CD4-positive, alpha-beta T cell treated with Interleukin-6 at 100 ng/mL for 8 hours (primary cell): ENCODE measurements around the gene RAPGEF6.
A peak's percentile ranks its signal among the peaks of the same experiment; 100 is the strongest.
"Not testable (repeated sequence)": the region's sequence is repeated elsewhere in the genome, so short reads cannot be mapped to it uniquely, and the experiment has no call there.

Experiments used
- DNase-seq: peaks from one replicate; pipeline ENCODE4 v3.0.0-alpha.2; 2020; ENCODE audit warnings: mixed read lengths, low spot score

The RAPGEF6 gene

GRCh38 chr5:131640043-131640856 lies 5.2 kb upstream of the RAPGEF6 start:
- peak; percentile 37 for DNase-seq

GRCh38 chr5:131639148-131639547 lies 4.1 kb upstream of the RAPGEF6 start:
- DNase-seq = no peak

DNA sequence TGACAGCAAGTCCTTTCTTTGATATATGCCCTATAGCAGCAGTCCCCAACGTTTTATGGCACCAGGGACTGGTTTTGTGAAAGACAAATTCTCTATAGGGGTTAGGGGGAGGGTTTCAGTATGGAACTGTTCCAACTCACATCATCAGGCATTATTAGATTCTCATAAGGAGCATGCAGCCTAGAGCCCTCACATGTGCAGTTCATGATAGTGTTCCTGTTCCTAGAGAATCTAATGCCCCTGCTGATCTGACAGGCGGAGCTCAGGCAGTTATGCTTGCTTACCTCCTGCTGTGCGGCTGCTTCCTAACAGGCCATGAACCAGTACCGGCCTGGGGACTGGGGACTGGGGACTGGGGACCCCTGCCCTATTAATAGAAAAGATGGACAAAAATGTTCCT lies 2.7 kb upstream of the RAPGEF6 start:
- no peak for DNase-seq

GRCh38 chr5:131635684-131636572 lies 899 bp upstream of the RAPGEF6 start:
- no peak for DNase-seq

DNA sequence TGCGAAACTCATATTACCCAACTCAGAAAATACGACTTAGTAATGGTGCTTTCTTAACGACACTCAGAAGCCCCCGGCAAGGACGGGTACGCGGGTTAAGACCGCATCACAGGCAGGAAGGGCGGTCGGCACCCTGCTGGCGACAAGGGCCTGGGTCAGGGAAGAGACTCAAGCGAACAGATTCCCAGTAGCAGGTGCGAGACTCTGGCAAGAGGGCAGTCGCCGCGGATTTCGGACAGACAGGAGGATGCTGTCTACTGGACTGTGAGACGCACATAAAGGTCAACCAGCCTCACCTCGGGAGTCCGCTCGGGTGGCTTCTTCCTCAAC lies 398 bp downstream of the RAPGEF6 start:
- peak; percentile 59 for DNase-seq

GRCh38 chr5:131634238-131634637 lies 791 bp downstream of the RAPGEF6 start:
- no peak for DNase-seq

- no peak for DNase-seq
Measured at GRCh38 chr5:131633830-131634229, 1.2 kb downstream of the RAPGEF6 start.

DNA sequence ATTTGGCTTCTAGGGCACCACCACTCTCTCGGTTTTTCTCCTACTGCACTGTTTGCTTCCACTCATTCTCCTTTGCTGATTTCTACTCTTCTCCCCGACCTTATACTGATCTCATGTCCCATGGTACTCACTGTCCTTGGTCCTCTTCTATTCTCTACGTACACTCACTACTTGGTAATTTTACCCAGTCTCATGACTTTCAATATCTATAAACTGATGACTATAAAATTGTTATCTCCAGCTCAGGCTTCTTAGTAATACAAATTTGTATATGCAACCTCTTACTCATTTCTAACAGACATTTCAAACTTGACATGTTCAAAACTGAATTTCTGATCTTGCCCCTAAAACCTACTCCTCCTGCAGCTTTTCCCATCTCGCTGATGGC lies 4.1 kb downstream of the RAPGEF6 start:
- DNase-seq = no peak

- no peak for DNase-seq
Measured at GRCh38 chr5:131630208-131630962, 4.6 kb downstream of the RAPGEF6 start.

- DNase-seq = no peak
Measured at GRCh38 chr5:131628990-131629389, 6.0 kb downstream of the RAPGEF6 start.

- no peak for DNase-seq
Measured at GRCh38 chr5:131627207-131627865, 7.7 kb downstream of the RAPGEF6 start.

DNA sequence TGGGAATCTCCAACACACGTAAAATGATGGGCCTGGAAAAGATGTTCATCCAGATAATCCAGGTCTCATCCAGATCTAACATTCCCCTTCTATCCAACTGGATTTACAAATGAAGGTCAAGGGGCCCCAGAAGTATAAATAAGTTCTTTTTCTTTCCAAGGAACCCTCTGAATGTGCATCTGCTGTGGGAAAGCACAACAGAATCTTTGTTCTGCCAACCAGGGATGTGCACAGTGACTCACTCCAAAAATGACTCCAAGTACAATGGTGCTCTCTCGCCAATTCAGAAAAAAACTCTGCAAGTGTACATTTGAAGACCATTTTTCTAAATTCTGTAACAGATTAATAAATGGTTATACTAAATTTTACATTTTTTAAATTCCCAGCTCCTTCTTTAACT lies 12.4 kb downstream of the RAPGEF6 start:
- no peak for DNase-seq

DNA sequence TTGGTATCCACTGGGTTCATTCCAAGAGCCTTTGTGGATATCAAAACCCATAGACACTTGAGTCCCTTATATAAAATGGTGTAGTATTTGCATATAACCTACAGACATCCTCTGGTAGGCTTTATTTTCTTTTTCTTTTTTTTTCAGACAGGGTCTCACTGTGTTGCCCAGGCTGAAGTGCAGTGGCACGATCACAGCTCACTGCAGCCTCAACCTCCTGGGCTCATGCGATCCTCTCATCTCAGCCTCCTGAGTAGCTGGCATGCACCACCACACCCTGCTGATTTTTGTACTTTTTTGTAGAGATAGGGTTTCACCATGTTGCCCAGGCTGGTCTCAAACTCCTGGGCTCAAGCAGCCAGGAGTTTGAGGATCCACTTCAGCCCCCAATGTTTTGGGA lies 13.9 kb downstream of the RAPGEF6 start:
- DNase-seq = not testable (repeated sequence)

DNA sequence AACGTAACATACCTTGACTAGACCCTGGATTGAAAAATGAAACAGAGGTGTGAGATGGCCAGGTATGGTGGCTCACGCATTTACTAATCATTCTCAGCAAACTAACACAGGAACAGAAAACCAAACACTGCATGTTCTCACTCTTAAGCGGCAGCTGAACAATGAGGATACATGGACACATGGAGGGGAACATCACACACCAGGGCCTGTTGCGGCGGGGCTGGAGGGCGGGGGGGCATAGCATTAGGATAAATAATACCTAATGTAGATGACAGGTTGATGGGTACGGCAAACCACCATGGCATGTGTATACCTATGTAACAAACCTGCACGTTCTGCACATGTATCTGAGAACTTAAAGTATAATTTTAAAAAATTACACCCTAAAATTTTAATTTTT lies 15.9 kb downstream of the RAPGEF6 start:
- DNase-seq = no peak

DNA sequence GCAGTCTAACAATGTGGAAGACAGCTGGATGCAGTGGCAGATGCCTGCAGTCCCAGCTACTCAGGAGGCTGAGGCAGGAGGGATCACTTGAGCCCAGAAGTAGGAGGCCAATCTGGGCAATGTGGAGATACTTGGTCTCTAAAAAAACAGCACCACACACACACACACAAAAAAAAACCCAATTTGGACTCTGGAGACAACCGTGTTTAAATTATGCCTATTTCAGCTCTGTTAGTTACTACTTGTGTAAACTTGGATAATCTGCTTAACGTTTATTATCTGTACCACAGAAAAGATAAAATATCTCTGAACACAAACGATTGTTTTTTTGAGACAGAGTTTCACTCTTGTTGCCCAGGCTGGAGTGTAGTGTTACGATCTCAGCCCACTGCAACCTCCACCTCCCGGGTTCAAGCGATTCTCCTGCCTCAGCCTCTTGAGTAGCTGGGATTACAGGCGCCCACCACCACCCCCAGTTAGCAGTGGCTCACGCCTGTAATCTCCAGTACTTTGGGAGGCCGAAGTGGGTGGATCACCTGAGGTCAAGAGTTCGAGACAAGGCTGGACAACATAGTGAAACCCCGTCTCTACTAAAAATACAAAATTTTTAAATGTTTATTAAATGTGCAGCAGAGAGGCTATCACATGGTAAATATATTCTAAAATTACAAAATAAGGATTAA lies 17.7 kb downstream of the RAPGEF6 start:
- DNase-seq = no peak

DNA sequence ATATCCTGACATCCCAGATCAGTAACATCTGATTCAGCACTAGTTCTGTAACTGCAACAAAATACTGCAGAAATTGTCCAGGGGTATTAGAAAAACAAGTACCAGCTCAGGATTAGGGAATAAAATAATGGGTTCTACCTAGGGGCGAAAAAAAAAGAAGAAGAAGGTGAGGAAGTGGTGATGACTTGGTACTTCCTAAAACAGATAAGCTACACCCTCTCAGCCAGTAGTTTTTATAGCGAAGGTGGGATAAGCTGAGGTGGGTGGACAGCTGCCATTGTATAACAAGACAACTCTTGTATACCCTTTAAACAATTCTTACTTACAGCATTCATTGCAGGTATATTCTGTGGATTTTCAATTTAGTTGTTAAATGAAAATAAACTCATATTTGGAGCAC lies 19.1 kb downstream of the RAPGEF6 start:
- DNase-seq = no peak

DNA sequence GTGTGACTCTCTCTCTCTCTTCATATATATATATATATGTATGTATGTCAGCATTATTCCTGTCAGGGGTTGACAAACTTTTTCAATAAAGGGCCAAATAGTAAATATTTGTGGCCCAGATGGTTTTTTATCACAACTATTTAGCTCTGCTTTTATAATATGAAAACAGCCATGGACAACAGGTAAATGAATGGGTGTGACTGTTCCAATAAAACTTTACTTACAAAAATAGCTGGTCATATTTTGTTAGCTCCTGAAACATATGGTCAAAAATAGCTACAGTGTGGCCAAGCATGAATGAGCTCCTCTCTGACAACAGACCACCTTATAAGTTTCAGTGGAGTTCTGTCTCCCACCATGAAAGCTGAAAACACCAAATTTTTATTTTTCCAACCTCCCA lies 21.6 kb downstream of the RAPGEF6 start:
- no peak for DNase-seq

- DNase-seq = no peak
Measured at GRCh38 chr5:131611064-131611381, 24.0 kb downstream of the RAPGEF6 start.

- DNase-seq = no peak
Measured at GRCh38 chr5:131610198-131611063, 24.6 kb downstream of the RAPGEF6 start.

DNA sequence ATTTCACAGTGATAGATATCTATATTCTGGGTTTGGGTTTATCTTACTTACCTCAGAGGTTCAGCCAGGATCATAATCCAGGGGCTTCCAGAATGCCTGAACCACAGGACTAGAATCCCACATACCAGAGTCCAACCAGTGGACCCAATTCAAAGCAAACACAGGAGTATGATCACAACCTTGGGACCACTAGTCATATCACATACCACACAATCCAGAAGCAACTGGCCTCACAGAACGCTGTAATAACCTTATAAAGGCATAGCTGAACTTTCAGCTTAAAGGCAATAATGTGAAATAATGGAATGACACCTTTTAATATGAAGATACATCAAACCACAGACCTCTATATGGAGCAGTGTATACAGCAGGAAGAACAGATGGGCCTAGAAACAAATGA lies 25.3 kb downstream of the RAPGEF6 start:
- no peak for DNase-seq

DNA sequence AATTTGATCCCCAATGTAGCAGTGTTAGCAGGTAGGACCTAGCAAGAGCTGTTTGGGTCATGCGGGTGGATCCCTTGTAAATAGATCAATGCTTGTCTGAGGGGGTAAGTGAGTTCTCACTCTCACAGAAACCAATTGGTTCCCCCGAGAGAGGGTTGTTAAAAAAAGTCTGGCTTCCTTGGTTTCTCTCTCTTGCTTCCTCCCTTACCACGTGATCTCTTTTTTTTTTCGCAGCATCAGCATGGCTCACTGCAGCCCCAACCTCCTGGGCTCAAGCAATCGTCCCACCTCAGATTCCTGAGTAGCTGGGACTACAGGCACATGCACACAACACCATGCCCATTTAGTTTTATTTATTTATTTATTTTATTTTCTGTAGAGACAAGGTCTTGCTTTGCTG lies 26.4 kb downstream of the RAPGEF6 start:
- DNase-seq = no peak
